ENCODE measurements around the gene PPM1A.

GRCh38 chr14:60323199-60323896, 74.3 kb downstream of the PPM1A start:
- TF ChIP-seq, protein P1, sequence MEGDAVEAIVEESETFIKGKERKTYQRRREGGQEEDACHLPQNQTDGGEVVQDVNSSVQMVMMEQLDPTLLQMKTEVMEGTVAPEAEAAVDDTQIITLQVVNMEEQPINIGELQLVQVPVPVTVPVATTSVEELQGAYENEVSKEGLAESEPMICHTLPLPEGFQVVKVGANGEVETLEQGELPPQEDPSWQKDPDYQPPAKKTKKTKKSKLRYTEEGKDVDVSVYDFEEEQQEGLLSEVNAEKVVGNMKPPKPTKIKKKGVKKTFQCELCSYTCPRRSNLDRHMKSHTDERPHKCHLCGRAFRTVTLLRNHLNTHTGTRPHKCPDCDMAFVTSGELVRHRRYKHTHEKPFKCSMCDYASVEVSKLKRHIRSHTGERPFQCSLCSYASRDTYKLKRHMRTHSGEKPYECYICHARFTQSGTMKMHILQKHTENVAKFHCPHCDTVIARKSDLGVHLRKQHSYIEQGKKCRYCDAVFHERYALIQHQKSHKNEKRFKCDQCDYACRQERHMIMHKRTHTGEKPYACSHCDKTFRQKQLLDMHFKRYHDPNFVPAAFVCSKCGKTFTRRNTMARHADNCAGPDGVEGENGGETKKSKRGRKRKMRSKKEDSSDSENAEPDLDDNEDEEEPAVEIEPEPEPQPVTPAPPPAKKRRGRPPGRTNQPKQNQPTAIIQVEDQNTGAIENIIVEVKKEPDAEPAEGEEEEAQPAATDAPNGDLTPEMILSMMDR (conservative IDR thresholded peaks at IDR 0.05 in 1 of 2, IDR thresholded peaks at IDR 0.05 in 1 of 2; ENCODE audit: extremely low read depth in 1 of 2, insufficient read depth in 1 of 2, low read depth in 1 of 2, low read length in 2 of 2), result no peak
- no peak for TF ChIP-seq EZH2 (IDR thresholded peaks at IDR 0.05; ENCODE audit: borderline replicate concordance, low read length)

Measured in mammary epithelial cell (primary cell).